ENCODE measurements around the gene TBC1D16.

TBC1D16 gene

GRCh38 chr17:79938336-79939093 lies 97.2 kb downstream of the TBC1D16 start:
- DNase-seq (ENCODE audit: low read depth): no peak

- no peak for DNase-seq (ENCODE audit: low read depth)
These were observed 98.0 kb downstream of the TBC1D16 start for GRCh38 chr17:79937391-79938335.

- no peak for DNase-seq (ENCODE audit: low read depth)
These were observed 98.9 kb downstream of the TBC1D16 start for GRCh38 chr17:79936641-79937381.

GRCh38 chr17:79936050-79936449 lies 99.6 kb downstream of the TBC1D16 start:
- no peak for DNase-seq (ENCODE audit: low read depth)

GRCh38 chr17:79935197-79935885 lies 100.3 kb downstream of the TBC1D16 start:
- no peak for DNase-seq (ENCODE audit: low read depth)

GRCh38 chr17:79934653-79934970 lies 101.1 kb downstream of the TBC1D16 start:
- no peak for DNase-seq (ENCODE audit: low read depth)

GRCh38 chr17:79933863-79934652 lies 101.6 kb downstream of the TBC1D16 start:
- no peak for DNase-seq (ENCODE audit: low read depth)

- no peak for DNase-seq (ENCODE audit: low read depth)
These were observed 103.0 kb downstream of the TBC1D16 start for GRCh38 chr17:79932451-79933306.

- no peak for DNase-seq (ENCODE audit: low read depth)
These were observed 103.8 kb downstream of the TBC1D16 start for GRCh38 chr17:79931817-79932309.

GRCh38 chr17:79930877-79931816 lies 104.5 kb downstream of the TBC1D16 start:
- no peak for DNase-seq (ENCODE audit: low read depth)

- DNase-seq (ENCODE audit: low read depth): no peak
These were observed 105.4 kb downstream of the TBC1D16 start for GRCh38 chr17:79930062-79930876.

- no peak for DNase-seq (ENCODE audit: low read depth)
These were observed 106.2 kb downstream of the TBC1D16 start for GRCh38 chr17:79929257-79930061.

- no peak for DNase-seq (ENCODE audit: low read depth)
These were observed 107.0 kb downstream of the TBC1D16 start for GRCh38 chr17:79928502-79929256.

GRCh38 chr17:79927688-79928501 lies 107.8 kb downstream of the TBC1D16 start:
- DNase-seq (ENCODE audit: low read depth): no peak

GRCh38 chr17:79927136-79927661 lies 108.5 kb downstream of the TBC1D16 start:
- no peak for DNase-seq (ENCODE audit: low read depth)
